IMR-90 (cell line): ENCODE data around the gene TFEB. TPM values are rescaled to one million over a fixed set of nuclear protein-coding genes. Genes with fewer than 3 reads are reported as not detected.

Experiments used
- ATAC-seq: fragments of 200-7000 bp; cut with Tn5 transposase; 2 replicates; pipeline ENCODE4 v1.9.1; 2020; ENCODE audit warnings: low read depth, mild to moderate bottlenecking, moderate library complexity
- BruUV-seq: library from RNA; stranded (reverse); fragments of 400-500 nt; replicated peaks from 2 replicates; lab custom pipeline; 2021; lab: Mats Ljungman, UMichigan
- CTCF ChIA-PET: fragments of 300-600 bp; formaldehyde crosslinking; extraction: SDS; loops from one replicate; lab custom pipeline; 2021; ENCODE audit warnings: antibody characterized with exemption; lab: Yijun Ruan, JAX
- POLR2A ChIA-PET: fragments of 300-600 bp; sonication (Branson Sonifier 250); formaldehyde crosslinking; loops from one replicate; lab custom pipeline; 2022; ENCODE audit warnings: antibody characterized with exemption; ENCODE audit not compliant: unreplicated experiment; lab: Charles Lee
- DNase-seq: peaks from one replicate; pipeline ENCODE4 v3.0.0; 2013
- H2AFZ ChIP-seq: replicated peaks from 2 replicates; pipeline ENCODE3; 2013; ENCODE audit warnings: low read length, mild to moderate bottlenecking; ENCODE audit not compliant: poor library complexity
- H2AK5ac ChIP-seq: 2 replicates; pipeline ENCODE4 v1.6.1; 2013; ENCODE audit warnings: low read depth, low read length, inconsistent platforms
- H2AK9ac ChIP-seq: replicated peaks from 2 replicates; pipeline ENCODE3; 2013; ENCODE audit warnings: mild to moderate bottlenecking, low read depth, low read length, moderate library complexity; ENCODE audit not compliant: poor library complexity
- H2BK120ac ChIP-seq: 2 replicates; pipeline ENCODE4 v1.6.1; 2013; ENCODE audit warnings: low read depth, low read length, inconsistent platforms
- H2BK15ac ChIP-seq: 3 replicates; pipeline ENCODE4 v1.6.1; 2013; ENCODE audit warnings: low read depth, low read length, inconsistent platforms
- H2BK20ac ChIP-seq: 2 replicates; pipeline ENCODE4 v1.6.1; 2013; ENCODE audit warnings: low read depth, mild to moderate bottlenecking, inconsistent platforms, low read length, moderate library complexity
- H2BK5ac ChIP-seq: 2 replicates; pipeline ENCODE4 v1.6.1; 2013; ENCODE audit warnings: mild to moderate bottlenecking, low read depth, low read length, inconsistent platforms; ENCODE audit not compliant: poor library complexity, severe bottlenecking
- H3K14ac ChIP-seq: replicated peaks from 2 replicates; pipeline ENCODE4 v1.6.1; 2013; ENCODE audit warnings: low read depth, low read length, inconsistent platforms
- H3K18ac ChIP-seq: 2 replicates; pipeline ENCODE4 v1.6.1; 2013; ENCODE audit warnings: low read depth, low read length, control low read depth
- H3K23ac ChIP-seq: 2 replicates; pipeline ENCODE4 v1.6.1; 2013; ENCODE audit warnings: low read depth, low read length, inconsistent platforms
- H3K27ac ChIP-seq: 2 replicates; pipeline ENCODE4 v1.5.1; 2013; ENCODE audit warnings: mild to moderate bottlenecking, control low read depth, low read length; ENCODE audit not compliant: insufficient read depth
- H3K27me3 ChIP-seq: 2 replicates; pipeline ENCODE4 v1.6.1; 2013; ENCODE audit warnings: low read length; ENCODE audit not compliant: control insufficient read depth, insufficient read depth
- H3K36me3 ChIP-seq: 2 replicates; pipeline ENCODE4 v1.6.1; 2013; ENCODE audit warnings: low read length, mixed read lengths; ENCODE audit not compliant: control insufficient read depth, insufficient read depth
- H3K4ac ChIP-seq: 2 replicates; pipeline ENCODE4 v1.6.1; 2013; ENCODE audit warnings: low read depth, low read length, inconsistent platforms
- H3K4me1 ChIP-seq: 2 replicates; pipeline ENCODE4 v1.6.1; 2013; ENCODE audit warnings: low read length, mixed read lengths; ENCODE audit not compliant: control insufficient read depth, insufficient read depth
- H3K4me2 ChIP-seq: 2 replicates; pipeline ENCODE4 v1.6.1; 2013; ENCODE audit warnings: low read depth, mild to moderate bottlenecking, control low read depth, low read length, moderate library complexity
- H3K4me3 ChIP-seq: 2 replicates; pipeline ENCODE4 v1.5.1; 2013; ENCODE audit warnings: low read depth, mild to moderate bottlenecking, control low read depth, low read length, moderate library complexity; ENCODE audit not compliant: insufficient read depth
- H3K56ac ChIP-seq: 2 replicates; pipeline ENCODE4 v1.6.1; 2013; ENCODE audit warnings: low read length, inconsistent platforms; ENCODE audit not compliant: insufficient read depth; ENCODE audit errors: extremely low read depth
- H3K79me1 ChIP-seq, 2 experiments: 2 replicates each; pipeline ENCODE4 v1.6.1; 2013; ENCODE audit warnings: low read length in 2 of 2, inconsistent platforms in 1 of 2, low read depth in 1 of 2
- H3K9ac ChIP-seq: 2 replicates; pipeline ENCODE4 v1.6.1; 2013; ENCODE audit warnings: low read depth, low read length, control low read depth
- H3K9me1 ChIP-seq: 2 replicates; pipeline ENCODE4 v1.6.1; 2013; ENCODE audit warnings: low read length, inconsistent platforms; ENCODE audit not compliant: insufficient read depth
- H3K9me3 ChIP-seq: 2 replicates; pipeline ENCODE4 v1.6.1; 2013; ENCODE audit warnings: low read length; ENCODE audit not compliant: control insufficient read depth, insufficient read depth
- H4K20me1 ChIP-seq: 2 replicates; pipeline ENCODE4 v1.6.1; 2013; ENCODE audit warnings: low read length, inconsistent platforms; ENCODE audit not compliant: insufficient read depth
- H4K5ac ChIP-seq: 2 replicates; pipeline ENCODE4 v1.6.1; 2013; ENCODE audit warnings: mild to moderate bottlenecking, low read depth, low read length, control low read depth
- H4K8ac ChIP-seq, 2 experiments: 2 replicates each; pipeline ENCODE4 v1.6.1; 2013; ENCODE audit warnings: low read depth in 2 of 2, low read length in 2 of 2, control low read depth in 1 of 2, inconsistent platforms in 1 of 2
- H4K91ac ChIP-seq: 2 replicates; pipeline ENCODE4 v1.6.1; 2013; ENCODE audit warnings: low read depth, low read length, inconsistent platforms; ENCODE audit not compliant: insufficient read depth
- BHLHE40 ChIP-seq: fragments of 150-350 bp; IDR thresholded peaks from 2 replicates; pipeline ENCODE4 v1.6.1; 2016; ENCODE audit warnings: mild to moderate bottlenecking, low read depth, low read length
- CEBPB ChIP-seq: IDR thresholded peaks from 2 replicates; pipeline ENCODE4 v1.6.1; 2012; ENCODE audit warnings: low read depth, low read length, improper control_type of control experiment
- CHD1 ChIP-seq: IDR thresholded peaks from 2 replicates; pipeline ENCODE4 v1.6.1; 2012; ENCODE audit warnings: low read depth, low read length, improper control_type of control experiment
- CTCF ChIP-seq: conservative IDR thresholded peaks from 2 replicates; pipeline ENCODE4 v1.5.1; 2012; ENCODE audit warnings: mild to moderate bottlenecking, low read depth, low read length, improper control_type of control experiment
- ELK1 ChIP-seq: fragments of 150-350 bp; IDR thresholded peaks from 2 replicates; pipeline ENCODE4 v1.6.1; 2016; ENCODE audit warnings: low read depth, mild to moderate bottlenecking, low read length, moderate library complexity, borderline replicate concordance
- FOS ChIP-seq: fragments of 150-350 bp; IDR thresholded peaks from 2 replicates; pipeline ENCODE4 v1.6.1; 2016; ENCODE audit warnings: low read depth, low read length
- MAFK ChIP-seq: IDR thresholded peaks from 2 replicates; pipeline ENCODE4 v1.6.1; 2012; ENCODE audit warnings: low read depth, low read length, improper control_type of control experiment
- MAZ ChIP-seq: IDR thresholded peaks from 2 replicates; pipeline ENCODE4 v1.6.1; 2012; ENCODE audit warnings: low read depth, mild to moderate bottlenecking, low read length, improper control_type of control experiment, moderate library complexity, borderline replicate concordance
- MXI1 ChIP-seq: IDR thresholded peaks from 2 replicates; pipeline ENCODE4 v1.6.1; 2012; ENCODE audit warnings: low read depth, mild to moderate bottlenecking, low read length, moderate library complexity, borderline replicate concordance
- NFE2L2 ChIP-seq: fragments of 150-350 bp; IDR thresholded peaks from 2 replicates; pipeline ENCODE4 v1.6.1; 2016; ENCODE audit warnings: low read depth, mild to moderate bottlenecking, low read length
- POLR2A ChIP-seq: IDR thresholded peaks from 2 replicates; pipeline ENCODE4 v1.6.1; 2012; ENCODE audit warnings: mild to moderate bottlenecking, low read depth, low read length
- RAD21 ChIP-seq: IDR thresholded peaks from 2 replicates; pipeline ENCODE4 v1.6.1; 2012; ENCODE audit warnings: low read length, improper control_type of control experiment
- RCOR1 ChIP-seq: IDR thresholded peaks from 2 replicates; pipeline ENCODE4 v1.6.1; 2012; ENCODE audit warnings: mild to moderate bottlenecking, low read length, improper control_type of control experiment; ENCODE audit not compliant: insufficient replicate concordance
- RFX5 ChIP-seq: IDR thresholded peaks from 2 replicates; pipeline ENCODE4 v1.8.0; 2012; ENCODE audit warnings: low read depth, mild to moderate bottlenecking, low read length, moderate library complexity
- SMC3 ChIP-seq: fragments of 150-350 bp; IDR thresholded peaks from 2 replicates; pipeline ENCODE4 v1.6.1; 2016; ENCODE audit warnings: low read depth, mild to moderate bottlenecking, antibody characterized with exemption, low read length, moderate library complexity
- USF2 ChIP-seq: fragments of 150-350 bp; IDR thresholded peaks from 2 replicates; pipeline ENCODE4 v1.6.1; 2017; ENCODE audit warnings: mild to moderate bottlenecking, antibody characterized with exemption, low read length, low read depth
- WGBS, 2 experiments: methylation state at CpG; one replicate each; pipeline versions ENCODE4 v1.1.5 to v1.1.7; 2013; ENCODE audit warnings: missing lambda C conversion rate in 2 of 2; ENCODE audit not compliant: insufficient read length in 1 of 2; ENCODE audit errors: extremely low coverage in 2 of 2; 5-methylcytosine and 5-hydroxymethylcytosine counted together
- dilution Hi-C: fragments of 300-500 bp; cut with HindIII; formaldehyde crosslinking; loops from one replicate; pipeline ENCODE4 v1.14.3; 2018; ENCODE audit warnings: low sequenced_read_pairs; ENCODE audit not compliant: unreplicated experiment
- in situ Hi-C: fragments of 300-500 bp; cut with MboI; formaldehyde crosslinking; loops from 3 replicates; pipeline ENCODE4 v1.14.3; 2019; ENCODE audit warnings: low sequenced_read_pairs, inconsistent platforms, mixed read lengths
- intact Hi-C: fragments of 100-400 bp; cut with micrococcal nuclease; formaldehyde crosslinking; loops from 2 replicates; pipeline ENCODE4 v1.10.0; 2022
- polyA plus RNA-seq, 3 experiments: library from polyadenylated mRNA; depleted of rRNA; stranded (reverse); fragments of >200 nt; gene quantifications; 2 replicates each; pipeline ENCODE4 v1.2.3, GENCODE V29; 2012; ENCODE audit warnings: low replicate concordance in 1 of 3
- total RNA-seq: library from RNA; depleted of rRNA; stranded (reverse); fragments of >200 nt; gene quantifications from 2 replicates; pipeline ENCODE4 v1.2.3, GENCODE V29; 2012

The TFEB gene
- total and polyA plus RNA-seq, 2 of the 4 experiments (the other 2 are of a cell fraction): 4.5 to 4.9 TPM

GRCh38 chr6:41717392-41717736, 18.0 kb downstream of the TFEB start:
- Histone ChIP-seq H3K79me1 (peaks cover 3 to 5% of the 10 kb centered on the region in 2 experiments; a peak in 3 of 4 replicates), H2BK15ac (no peak overlapping the region), H3K18ac (no peak overlapping the region), H3K9me1 (peaks cover 11% of the 10 kb centered on the region), H2AK9ac (peak overlapping the region; percentile 71), H3K27ac (no peak overlapping the region), H2BK120ac (no peak overlapping the region), H3K27me3 (no peaks in the 10 kb centered on the region), H3K4me2 (no peak overlapping the region), H2AFZ (no peak overlapping the region), H2BK5ac (no peak overlapping the region), H4K8ac (no peak overlapping the region), H4K5ac (no peak overlapping the region), H3K9me3 (no peaks in the 10 kb centered on the region), H3K36me3 (no peaks in the 10 kb centered on the region), H4K20me1 (peaks cover 8% of the 10 kb centered on the region; the same call in 1 of the 2 replicates), H3K4ac (no peak overlapping the region), H2AK5ac (no peak overlapping the region), H3K4me3 (no peak overlapping the region), H3K23ac (no peak overlapping the region), H3K14ac (no peak overlapping the region), H3K56ac (no peak overlapping the region), H3K9ac (no peak overlapping the region), H3K4me1 (peaks cover 23% of the 10 kb centered on the region), H4K91ac (no peak overlapping the region), H2BK20ac (no peak overlapping the region)
- BruUV-seq: no TSS peak
- POLR2A ChIA-PET: no interaction called here
- dilution Hi-C loops (no loop called here), intact Hi-C loops (no loop called here), in situ Hi-C loops (no loop called here)
- CTCF ChIA-PET: interaction anchor here (0.8 kb wide), 1 partner anchor 11 kb away, joined by 3 read pairs; no protein-coding TSS in a partner anchor
- ATAC-seq (no peak), DNase-seq (no peak)
- no peak for TF ChIP-seq USF2
- no peak for TF ChIP-seq BHLHE40
- no peak for TF ChIP-seq CHD1
- no peak for TF ChIP-seq MXI1
- TF ChIP-seq SMC3: no peak
- no peak for TF ChIP-seq CEBPB
- TF ChIP-seq ELK1: no peak
- no peak for TF ChIP-seq RCOR1
- no peak for TF ChIP-seq POLR2A
- TF ChIP-seq CTCF: no peak
- no peak for TF ChIP-seq FOS
- TF ChIP-seq RFX5: no peak
- no peak for TF ChIP-seq MAFK
- no peak for TF ChIP-seq RAD21
- TF ChIP-seq NFE2L2: no peak
- no peak for TF ChIP-seq MAZ
- WGBS, 2 experiments: no CpG with 5 or more reads among the region's 1 CpG
